Measurements from ENCODE around the gene CHEK2.

DNA sequence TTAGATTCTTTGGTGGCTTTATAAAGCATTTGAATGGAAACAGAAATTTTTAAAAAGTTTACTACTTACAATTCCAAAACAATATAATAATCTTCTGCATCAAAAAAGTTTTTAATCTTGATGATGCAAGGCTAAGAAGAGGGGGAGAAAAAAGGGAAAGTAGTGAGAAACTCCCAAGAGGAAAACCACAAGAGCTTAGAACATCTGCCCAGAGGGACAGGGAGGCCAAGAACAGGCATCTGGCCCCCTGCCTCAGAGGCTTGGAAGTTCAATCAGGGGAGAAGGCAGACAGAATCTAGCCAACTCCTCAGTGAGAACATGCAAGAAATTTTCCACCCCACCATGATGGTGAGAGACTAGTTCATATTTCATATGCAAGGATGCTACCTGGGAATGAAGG is 38.2 kb downstream of the CHEK2 start:
- TF ChIP-seq, protein P1, sequence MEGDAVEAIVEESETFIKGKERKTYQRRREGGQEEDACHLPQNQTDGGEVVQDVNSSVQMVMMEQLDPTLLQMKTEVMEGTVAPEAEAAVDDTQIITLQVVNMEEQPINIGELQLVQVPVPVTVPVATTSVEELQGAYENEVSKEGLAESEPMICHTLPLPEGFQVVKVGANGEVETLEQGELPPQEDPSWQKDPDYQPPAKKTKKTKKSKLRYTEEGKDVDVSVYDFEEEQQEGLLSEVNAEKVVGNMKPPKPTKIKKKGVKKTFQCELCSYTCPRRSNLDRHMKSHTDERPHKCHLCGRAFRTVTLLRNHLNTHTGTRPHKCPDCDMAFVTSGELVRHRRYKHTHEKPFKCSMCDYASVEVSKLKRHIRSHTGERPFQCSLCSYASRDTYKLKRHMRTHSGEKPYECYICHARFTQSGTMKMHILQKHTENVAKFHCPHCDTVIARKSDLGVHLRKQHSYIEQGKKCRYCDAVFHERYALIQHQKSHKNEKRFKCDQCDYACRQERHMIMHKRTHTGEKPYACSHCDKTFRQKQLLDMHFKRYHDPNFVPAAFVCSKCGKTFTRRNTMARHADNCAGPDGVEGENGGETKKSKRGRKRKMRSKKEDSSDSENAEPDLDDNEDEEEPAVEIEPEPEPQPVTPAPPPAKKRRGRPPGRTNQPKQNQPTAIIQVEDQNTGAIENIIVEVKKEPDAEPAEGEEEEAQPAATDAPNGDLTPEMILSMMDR (IDR thresholded peaks at IDR 0.05; ENCODE audit: low read depth, low read length), result no peak
- TF ChIP-seq EZH2phosphoT487 (IDR thresholded peaks at IDR 0.05; ENCODE audit: low read depth), result no peak
